Keratinocyte (primary cell): ENCODE data around the gene TM2D3.

ENCODE experiments used
- CTCF ChIP-seq, 3 experiments: IDR thresholded peaks in 1 of 3; conservative IDR thresholded peaks in 1 of 3; optimal IDR thresholded peaks in 1 of 3; 2 replicates in 2 of 3; 3 replicates in 1 of 3; pipeline versions ENCODE3 to v1.5.1; 2011; ENCODE audit warnings: low read length in 3 of 3, mild to moderate bottlenecking in 3 of 3, moderate library complexity in 2 of 3, control low read depth in 1 of 3, inconsistent platforms in 1 of 3; ENCODE audit not compliant: insufficient read depth in 2 of 3; ENCODE audit errors: extremely low read depth in 1 of 3
- EZH2 ChIP-seq: IDR thresholded peaks from one replicate; pipeline ENCODE4 v1.6.1; 2012; ENCODE audit warnings: inconsistent platforms, mild to moderate bottlenecking, low read length, moderate library complexity

GRCh38 chr15:101698314-101698713, 46.1 kb upstream of the TM2D3 start:
- no peak for TF ChIP-seq CTCF (optimal IDR thresholded peaks at IDR 0.05 in 1 of 3, IDR thresholded peaks at IDR 0.05 in 1 of 3, conservative IDR thresholded peaks at IDR 0.05 in 1 of 3; ENCODE audit: extremely low read depth in 1 of 3, insufficient read depth in 2 of 3, low read length in 3 of 3)
- no peak for TF ChIP-seq EZH2
